ENCODE results near the gene MERTK. TPM values are rescaled to one million over a fixed set of nuclear protein-coding genes. Genes with fewer than 3 reads are reported as not detected.

Gene MERTK
- total and polyA plus RNA-seq, 10 of the 15 experiments (the other 5 are each of a cell fraction or from before 2014, with no cell fraction given) = 0.13 to 30.6 (median 0.50) TPM

DNA sequence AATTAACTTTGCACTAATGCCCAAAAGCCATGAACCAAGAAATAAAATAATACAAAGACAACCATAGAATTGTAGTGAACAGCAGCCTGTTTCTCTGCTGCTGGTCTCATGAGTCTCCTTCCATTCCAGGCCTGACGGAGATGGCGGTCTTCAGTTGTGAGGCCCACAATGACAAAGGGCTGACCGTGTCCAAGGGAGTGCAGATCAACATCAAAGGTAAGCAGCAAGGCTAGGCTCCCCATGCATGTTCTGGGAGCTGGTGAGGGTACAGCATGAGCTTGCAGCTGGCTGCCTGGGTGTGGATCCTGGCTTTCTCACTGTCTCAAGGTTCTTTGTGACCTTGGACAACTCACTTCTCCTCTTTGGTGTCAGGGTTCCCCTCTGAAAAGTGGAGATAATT is 66.7 kb downstream of the MERTK start:
- H3K4me1 ChIP-seq (ENCODE audit: control insufficient read depth, insufficient read depth, low read length) = no peaks in the 10 kb centered on the region
- no peaks in the 10 kb centered on the region for H3K27me3 ChIP-seq (replicated peaks in 1 of 2; ENCODE audit: control insufficient read depth in 2 of 2, insufficient read depth in 2 of 2, low read length in 1 of 2)
- POLR2A ChIA-PET = interaction anchor here (0.9 kb wide), 1 partner anchor 9 kb away, joined by 4 read pairs; no protein-coding TSS in a partner anchor
- in situ Hi-C loops (cut with MboI) (no loop called here), intact Hi-C loops (cut with micrococcal nuclease; ENCODE audit: unreplicated experiment) (no loop called here)
- 31% methylated on average over 3 of the region's 3 CpGs for WGBS (ENCODE audit: insufficient coverage, insufficient replicate concordance, low lambda C conversion rate, missing lambda C conversion rate)
- SMC1A ChIA-PET (ENCODE audit: uncharacterized antibody, unreplicated experiment) = interaction anchor here (1.1 kb wide), 1 partner anchor 11 kb away, joined by 3 read pairs; no protein-coding TSS in a partner anchor
- CTCF ChIA-PET = interaction anchor here (1.1 kb wide), 2 partner anchors 21 to 65 kb away, joined by 4 read pairs; no protein-coding TSS in a partner anchor
- no peak overlapping the region for H3K4me2 ChIP-seq (ENCODE audit: control insufficient read depth, insufficient read depth)
- H3K79me2 ChIP-seq (ENCODE audit: control insufficient read depth, insufficient read depth, low read length) = no peaks in the 10 kb centered on the region
- H3K4me3 ChIP-seq = no peak overlapping the region
- TF ChIP-seq SMARCA5 (IDR thresholded peaks at IDR 0.05) (no peak), SRF (IDR thresholded peaks at IDR 0.05; ENCODE audit: low read depth in 2 of 2, low read length in 2 of 2) (no peak), FOXM1 (IDR thresholded peaks at IDR 0.05; ENCODE audit: low read depth, low read length) (no peak), MTA2 (IDR thresholded peaks at IDR 0.05; ENCODE audit: low read depth) (no peak), EP300 (IDR thresholded peaks at IDR 0.05; ENCODE audit: borderline replicate concordance in 1 of 2, control insufficient read depth in 1 of 2, low read depth in 2 of 2, low read length in 2 of 2) (no peak), NR2C1 (IDR thresholded peaks at IDR 0.05) (no peak), SIN3A (IDR thresholded peaks at IDR 0.05; ENCODE audit: low read depth, low read length) (no peak), RB1 (IDR thresholded peaks at IDR 0.05; ENCODE audit: borderline replicate concordance) (no peak)
- TF ChIP-seq, protein P1, sequence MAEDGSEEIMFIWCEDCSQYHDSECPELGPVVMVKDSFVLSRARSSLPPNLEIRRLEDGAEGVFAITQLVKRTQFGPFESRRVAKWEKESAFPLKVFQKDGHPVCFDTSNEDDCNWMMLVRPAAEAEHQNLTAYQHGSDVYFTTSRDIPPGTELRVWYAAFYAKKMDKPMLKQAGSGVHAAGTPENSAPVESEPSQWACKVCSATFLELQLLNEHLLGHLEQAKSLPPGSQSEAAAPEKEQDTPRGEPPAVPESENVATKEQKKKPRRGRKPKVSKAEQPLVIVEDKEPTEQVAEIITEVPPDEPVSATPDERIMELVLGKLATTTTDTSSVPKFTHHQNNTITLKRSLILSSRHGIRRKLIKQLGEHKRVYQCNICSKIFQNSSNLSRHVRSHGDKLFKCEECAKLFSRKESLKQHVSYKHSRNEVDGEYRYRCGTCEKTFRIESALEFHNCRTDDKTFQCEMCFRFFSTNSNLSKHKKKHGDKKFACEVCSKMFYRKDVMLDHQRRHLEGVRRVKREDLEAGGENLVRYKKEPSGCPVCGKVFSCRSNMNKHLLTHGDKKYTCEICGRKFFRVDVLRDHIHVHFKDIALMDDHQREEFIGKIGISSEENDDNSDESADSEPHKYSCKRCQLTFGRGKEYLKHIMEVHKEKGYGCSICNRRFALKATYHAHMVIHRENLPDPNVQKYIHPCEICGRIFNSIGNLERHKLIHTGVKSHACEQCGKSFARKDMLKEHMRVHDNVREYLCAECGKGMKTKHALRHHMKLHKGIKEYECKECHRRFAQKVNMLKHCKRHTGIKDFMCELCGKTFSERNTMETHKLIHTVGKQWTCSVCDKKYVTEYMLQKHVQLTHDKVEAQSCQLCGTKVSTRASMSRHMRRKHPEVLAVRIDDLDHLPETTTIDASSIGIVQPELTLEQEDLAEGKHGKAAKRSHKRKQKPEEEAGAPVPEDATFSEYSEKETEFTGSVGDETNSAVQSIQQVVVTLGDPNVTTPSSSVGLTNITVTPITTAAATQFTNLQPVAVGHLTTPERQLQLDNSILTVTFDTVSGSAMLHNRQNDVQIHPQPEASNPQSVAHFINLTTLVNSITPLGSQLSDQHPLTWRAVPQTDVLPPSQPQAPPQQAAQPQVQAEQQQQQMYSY (CRISPR knock-in tag; IDR thresholded peaks at IDR 0.05) = no peak
- TF ChIP-seq, protein P2, sequence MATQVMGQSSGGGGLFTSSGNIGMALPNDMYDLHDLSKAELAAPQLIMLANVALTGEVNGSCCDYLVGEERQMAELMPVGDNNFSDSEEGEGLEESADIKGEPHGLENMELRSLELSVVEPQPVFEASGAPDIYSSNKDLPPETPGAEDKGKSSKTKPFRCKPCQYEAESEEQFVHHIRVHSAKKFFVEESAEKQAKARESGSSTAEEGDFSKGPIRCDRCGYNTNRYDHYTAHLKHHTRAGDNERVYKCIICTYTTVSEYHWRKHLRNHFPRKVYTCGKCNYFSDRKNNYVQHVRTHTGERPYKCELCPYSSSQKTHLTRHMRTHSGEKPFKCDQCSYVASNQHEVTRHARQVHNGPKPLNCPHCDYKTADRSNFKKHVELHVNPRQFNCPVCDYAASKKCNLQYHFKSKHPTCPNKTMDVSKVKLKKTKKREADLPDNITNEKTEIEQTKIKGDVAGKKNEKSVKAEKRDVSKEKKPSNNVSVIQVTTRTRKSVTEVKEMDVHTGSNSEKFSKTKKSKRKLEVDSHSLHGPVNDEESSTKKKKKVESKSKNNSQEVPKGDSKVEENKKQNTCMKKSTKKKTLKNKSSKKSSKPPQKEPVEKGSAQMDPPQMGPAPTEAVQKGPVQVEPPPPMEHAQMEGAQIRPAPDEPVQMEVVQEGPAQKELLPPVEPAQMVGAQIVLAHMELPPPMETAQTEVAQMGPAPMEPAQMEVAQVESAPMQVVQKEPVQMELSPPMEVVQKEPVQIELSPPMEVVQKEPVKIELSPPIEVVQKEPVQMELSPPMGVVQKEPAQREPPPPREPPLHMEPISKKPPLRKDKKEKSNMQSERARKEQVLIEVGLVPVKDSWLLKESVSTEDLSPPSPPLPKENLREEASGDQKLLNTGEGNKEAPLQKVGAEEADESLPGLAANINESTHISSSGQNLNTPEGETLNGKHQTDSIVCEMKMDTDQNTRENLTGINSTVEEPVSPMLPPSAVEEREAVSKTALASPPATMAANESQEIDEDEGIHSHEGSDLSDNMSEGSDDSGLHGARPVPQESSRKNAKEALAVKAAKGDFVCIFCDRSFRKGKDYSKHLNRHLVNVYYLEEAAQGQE (IDR thresholded peaks at IDR 0.05; ENCODE audit: low read depth, low read length) = no peak
- FAIRE-seq (no peak), ATAC-seq (no peak), DNase-seq (ENCODE audit: low read depth, low spot score) (no peak)
- no peak overlapping the region for H3K27ac ChIP-seq (ENCODE audit: control insufficient read depth, insufficient read depth)
- no peaks in the 10 kb centered on the region for H4K20me1 ChIP-seq (ENCODE audit: control insufficient read depth, insufficient read depth)
- no peaks in the 10 kb centered on the region for H3K9me3 ChIP-seq (replicated peaks; ENCODE audit: control insufficient read depth, insufficient read depth, low read length)
- no peak overlapping the region for H3K9ac ChIP-seq (ENCODE audit: control insufficient read depth, insufficient read depth, low read length)
- no TSS peak for BruUV-seq (replicated peaks)
- RAD21 ChIA-PET (ENCODE audit: unreplicated experiment) = interaction anchor here (0.9 kb wide), 1 partner anchor 65 kb away, joined by 4 read pairs; no protein-coding TSS in a partner anchor
- H2AFZ ChIP-seq (ENCODE audit: control insufficient read depth, low read depth, low read length) = no peak overlapping the region
- no peaks in the 10 kb centered on the region for H3K36me3 ChIP-seq (ENCODE audit: control insufficient read depth in 2 of 2, insufficient read depth in 2 of 2, low read length in 1 of 2)

Data from GM12878 (cell line).